HG03064 (cell line): Measurements from ENCODE around the gene SLC38A7.
"Not testable (repeated sequence)": the region's sequence is repeated elsewhere in the genome, so short reads cannot be mapped to it uniquely, and the experiment has no call there.

Experiments
- ATAC-seq: cut with Tn5 transposase; IDR thresholded peaks from one replicate; pipeline ENCODE4 v1.9.1; 2021; ENCODE audit warnings: low read depth; ENCODE audit not compliant: unreplicated experiment

Gene SLC38A7

DNA sequence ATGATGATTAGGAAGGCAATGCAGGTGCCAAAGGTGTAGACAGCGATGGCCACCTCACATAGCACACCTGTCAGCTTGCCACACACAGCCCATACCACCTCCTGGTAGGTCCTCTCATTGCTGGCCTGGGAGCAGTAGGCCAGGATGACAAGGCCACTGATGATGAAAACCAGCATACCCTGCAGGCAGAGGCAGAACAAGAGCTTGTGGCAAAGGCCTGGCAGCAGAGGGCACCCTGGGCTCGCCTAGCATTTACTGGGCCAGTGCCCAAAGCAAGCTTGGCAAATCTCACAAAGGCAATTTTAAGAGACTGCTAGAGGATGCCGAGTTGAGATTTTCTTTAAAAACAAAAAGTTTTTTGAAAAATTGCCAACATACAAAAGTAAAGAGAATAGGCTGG is 5.9 kb downstream of the SLC38A7 start:
- ATAC-seq: no peak

GRCh38 chr16:58678269-58678668 is 6.3 kb downstream of the SLC38A7 start:
- ATAC-seq: no peak

DNA sequence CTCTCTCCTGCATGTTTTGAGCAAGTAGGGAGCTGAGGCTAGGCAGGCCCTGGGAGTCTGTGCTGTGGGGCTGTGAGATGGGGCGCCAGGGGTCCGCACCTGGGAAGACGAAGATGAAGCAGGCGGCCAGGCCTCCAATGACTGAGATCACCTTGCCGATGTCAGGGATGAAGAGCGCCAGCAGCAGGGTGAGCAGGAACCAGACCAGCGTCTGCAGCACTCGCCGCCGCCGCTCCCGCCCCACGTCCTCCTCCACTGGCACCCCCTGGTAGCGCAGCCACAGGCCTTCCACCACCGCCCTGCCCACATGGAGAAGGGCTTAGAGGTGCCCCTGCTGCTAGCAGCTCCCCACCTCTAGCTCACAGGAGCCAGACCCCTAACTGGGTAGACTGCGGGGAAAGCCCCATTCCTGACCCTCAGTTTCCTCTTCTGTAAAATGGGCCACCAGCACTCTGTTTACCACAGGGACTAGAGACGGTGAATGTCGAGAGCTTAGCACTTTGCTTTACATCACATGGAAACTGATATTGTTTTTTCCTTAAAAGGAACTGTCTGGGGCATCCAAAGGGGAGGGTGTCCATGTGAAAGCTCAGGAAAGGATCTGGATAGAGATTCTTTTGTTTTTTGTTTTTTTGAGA is 13.5 kb downstream of the SLC38A7 start:
- no peak for ATAC-seq

GRCh38 chr16:58670177-58670576 is 14.4 kb downstream of the SLC38A7 start:
- ATAC-seq: no peak

GRCh38 chr16:58665200-58665599 is 19.4 kb downstream of the SLC38A7 start:
- no peak for ATAC-seq

DNA sequence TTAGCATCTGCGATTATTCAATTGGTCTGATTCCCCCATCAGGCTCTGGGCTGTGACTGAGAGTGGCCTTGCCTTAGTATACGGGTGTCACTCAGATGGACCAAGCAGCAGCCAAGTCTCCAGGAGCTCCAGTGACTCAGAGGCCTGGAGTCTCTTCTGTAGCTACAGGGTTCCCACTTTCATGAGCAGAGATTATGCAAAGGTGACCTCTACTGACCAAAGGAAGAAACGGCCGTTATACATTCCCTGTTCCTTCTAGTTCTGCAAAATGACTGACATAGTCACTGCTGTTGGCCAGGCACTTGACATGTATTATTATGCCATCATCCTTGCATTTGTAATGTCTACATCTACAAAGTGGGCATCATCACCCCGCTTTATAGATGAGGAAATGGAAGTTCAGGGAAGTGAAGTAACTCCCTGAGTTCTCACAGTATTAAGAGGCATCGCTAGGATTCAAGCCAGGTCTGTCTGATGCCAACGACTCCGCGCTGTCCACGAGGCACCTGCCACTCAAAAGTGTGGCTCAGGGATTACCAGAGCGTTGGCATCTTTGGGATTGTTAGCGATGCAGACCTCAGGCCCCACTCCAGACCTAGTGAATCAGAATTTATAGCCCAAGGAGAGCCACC is 23.3 kb downstream of the SLC38A7 start:
- ATAC-seq: no peak

DNA sequence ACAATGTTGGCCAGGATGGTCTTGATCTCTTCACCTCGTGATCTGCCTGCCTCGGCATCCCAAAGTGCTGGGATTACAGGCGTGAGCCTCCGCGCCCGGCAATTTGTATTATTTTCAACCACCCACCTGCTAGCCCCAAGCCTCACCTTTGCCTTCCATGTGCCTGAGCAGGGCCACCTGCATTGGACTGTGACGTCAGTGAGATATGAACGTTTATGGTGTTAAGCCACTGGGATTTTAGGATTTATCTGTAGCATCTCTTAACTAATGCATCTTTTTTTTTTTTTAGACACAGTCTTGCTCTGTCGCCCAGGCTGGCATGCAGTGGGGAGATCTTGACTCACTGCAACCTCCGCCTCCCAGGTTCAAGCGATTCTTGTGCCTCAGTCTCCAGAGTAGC is 24.7 kb downstream of the SLC38A7 start:
- ATAC-seq: not testable (repeated sequence)

- ATAC-seq: no peak
Measured at GRCh38 chr16:58658796-58659211, 25.8 kb downstream of the SLC38A7 start.

- no peak for ATAC-seq
Measured at GRCh38 chr16:58656899-58657298, 27.7 kb downstream of the SLC38A7 start.

GRCh38 chr16:58655215-58655596 is 29.4 kb downstream of the SLC38A7 start:
- no peak for ATAC-seq

GRCh38 chr16:58654560-58655214 is 29.9 kb downstream of the SLC38A7 start:
- no peak for ATAC-seq

GRCh38 chr16:58652741-58653140 is 31.8 kb downstream of the SLC38A7 start:
- no peak for ATAC-seq

DNA sequence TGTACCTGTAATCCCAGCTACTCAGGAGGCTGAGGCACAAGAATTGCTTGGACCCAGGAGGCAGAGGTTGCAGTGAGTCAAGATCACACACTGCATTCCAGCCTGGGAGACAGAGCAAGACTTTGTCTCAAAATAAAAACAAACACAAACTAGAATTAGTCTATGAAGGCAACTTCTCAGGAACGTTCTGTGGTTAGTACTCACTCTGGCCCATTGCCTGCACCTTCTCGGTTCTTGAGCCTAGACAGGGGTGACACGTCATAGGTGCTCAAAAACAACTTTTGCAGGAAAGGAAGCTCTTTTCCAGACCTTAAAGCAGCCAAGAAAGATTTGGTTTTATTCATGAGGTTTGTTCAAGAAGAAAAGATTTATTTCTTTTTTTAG is 32.6 kb downstream of the SLC38A7 start:
- no peak for ATAC-seq

DNA sequence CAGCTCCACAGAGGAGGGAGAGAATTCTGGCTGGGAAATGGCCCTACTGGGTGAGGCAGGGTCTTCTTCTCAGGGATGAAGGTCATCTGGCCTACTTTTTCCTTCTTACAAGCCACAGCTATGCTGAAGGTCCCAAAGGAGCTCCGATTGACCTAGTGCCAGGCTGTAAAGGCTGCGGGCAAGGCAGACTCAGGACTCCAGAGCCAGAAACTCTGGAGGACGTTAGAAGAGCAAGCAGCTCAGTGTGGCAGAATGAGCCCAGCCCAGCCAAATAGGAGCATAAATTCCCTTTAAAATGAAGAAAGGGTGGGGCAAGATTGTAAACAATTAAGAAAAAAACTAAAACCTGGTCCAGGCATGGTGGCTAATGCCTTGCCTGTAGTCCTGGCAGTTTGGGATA is 34.9 kb downstream of the SLC38A7 start:
- ATAC-seq: no peak

DNA sequence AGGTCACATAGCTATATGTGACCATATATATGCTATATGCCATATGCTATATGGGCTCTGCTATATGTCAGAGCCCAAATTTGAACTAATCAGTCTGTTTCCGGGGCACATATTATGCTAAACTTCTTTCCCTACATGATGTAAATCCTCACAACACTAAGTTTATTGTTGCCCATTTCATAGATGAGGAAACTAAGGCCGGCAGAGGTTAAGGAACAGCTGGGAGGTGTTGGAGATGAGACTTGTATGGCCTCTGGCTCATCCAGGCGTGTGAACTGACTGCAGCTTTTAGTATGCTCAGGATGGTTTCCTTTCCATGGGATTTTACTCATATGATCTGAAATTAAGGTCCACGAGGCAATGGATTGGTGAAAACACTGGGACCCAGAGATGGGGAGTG is 37.5 kb downstream of the SLC38A7 start:
- ATAC-seq: no peak

DNA sequence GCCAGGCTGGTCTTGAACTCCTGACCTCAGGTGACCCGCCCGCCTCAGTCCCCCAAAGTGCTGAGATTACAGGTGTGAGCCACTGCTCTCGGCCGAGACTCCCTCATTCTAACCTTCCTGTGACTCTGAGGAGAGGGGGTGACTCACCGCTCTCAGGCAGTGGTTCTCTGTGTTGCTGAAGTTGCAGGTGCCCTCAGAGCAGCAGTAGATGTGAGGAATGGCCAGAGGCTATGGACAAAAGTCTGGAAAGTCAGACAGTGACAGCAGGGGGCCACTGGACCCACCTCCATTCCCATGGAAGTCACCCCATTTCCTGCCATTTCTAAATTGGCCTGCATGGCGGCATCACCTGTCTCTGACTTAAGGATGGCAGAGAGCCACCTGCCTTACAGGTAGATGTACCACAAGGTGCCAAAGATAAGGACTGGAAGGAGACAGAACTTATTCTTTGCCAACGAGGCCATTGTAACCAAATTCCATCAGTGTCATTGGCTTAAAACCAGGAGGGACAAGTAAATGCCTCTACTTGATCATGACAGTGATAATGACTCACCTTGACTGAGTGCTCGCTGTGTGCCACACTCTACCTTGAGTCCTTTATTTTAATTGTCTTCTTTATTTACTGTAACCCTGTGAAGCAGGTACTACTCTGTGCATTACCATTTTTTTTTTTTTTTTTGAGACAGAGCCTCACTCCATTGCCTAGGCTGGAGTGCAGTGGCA is 39.6 kb downstream of the SLC38A7 start:
- no peak for ATAC-seq

DNA sequence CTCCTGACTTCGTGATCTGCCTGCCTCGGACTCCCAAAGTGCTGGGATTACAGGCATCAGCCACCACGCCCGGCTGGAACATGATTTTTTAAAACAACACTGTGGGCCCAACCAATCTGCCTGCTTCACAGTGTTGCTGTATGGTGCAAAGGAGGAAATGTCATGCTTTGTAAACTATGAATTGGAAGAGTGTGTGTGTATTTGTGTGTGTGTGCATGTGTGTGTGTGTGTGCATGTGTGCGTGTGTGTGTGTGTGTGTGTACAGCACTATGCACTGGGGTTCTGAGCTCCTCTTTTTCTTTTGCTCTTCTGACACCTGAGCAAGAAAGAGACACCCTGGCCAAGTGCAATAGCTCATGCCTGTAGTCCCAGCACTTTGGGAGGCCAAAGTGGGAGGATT is 40.5 kb downstream of the SLC38A7 start:
- ATAC-seq: no peak

DNA sequence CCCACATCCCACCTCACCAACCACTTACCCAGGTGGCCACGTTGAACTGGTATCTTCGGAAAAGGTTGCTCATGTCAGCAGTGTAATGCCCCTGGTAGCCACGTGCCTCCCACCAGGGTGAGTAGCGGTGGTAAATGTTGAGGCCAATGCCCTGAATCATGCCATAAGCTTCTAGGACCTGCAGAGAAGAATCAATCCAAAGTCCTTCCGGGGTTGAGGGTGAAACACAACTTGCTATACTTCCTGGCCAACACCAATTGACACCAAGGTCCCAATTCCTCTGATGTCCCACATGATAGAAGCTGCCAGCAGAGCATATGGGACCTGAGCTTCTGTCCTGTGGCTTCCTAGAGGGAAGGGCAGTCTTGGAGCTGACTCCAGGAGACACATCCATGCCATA is 43.6 kb downstream of the SLC38A7 start:
- no peak for ATAC-seq

DNA sequence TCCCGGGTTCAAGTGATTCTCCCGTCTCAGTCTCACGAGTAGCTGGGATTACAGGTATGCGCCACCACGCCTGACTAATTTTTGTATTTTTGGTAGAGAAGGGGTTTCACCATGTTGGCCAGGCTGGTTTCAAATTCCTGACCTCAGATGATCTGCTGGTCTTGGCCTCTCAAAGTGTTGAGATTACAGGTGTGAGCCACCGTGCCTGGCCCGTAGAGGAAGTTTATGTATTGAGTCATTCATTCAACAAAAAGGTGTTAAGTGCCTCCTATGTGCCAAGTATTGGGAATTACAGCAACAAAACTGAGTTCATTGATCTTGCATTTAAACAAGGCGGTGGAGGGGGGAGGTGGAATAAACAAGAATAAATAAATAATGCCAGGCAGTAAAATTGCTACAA is 44.7 kb downstream of the SLC38A7 start:
- ATAC-seq: no peak

GRCh38 chr16:58639230-58639629 is 45.3 kb downstream of the SLC38A7 start:
- ATAC-seq: no peak
